GM18867 (cell line): ENCODE measurements around the gene METTL25B.
A peak's percentile ranks its signal among the peaks of the same experiment; 100 is the strongest.
"Not testable (repeated sequence)": the region's sequence is repeated elsewhere in the genome, so short reads cannot be mapped to it uniquely, and the experiment has no call there.

Source experiments
- ATAC-seq: cut with Tn5 transposase; IDR thresholded peaks from one replicate; pipeline ENCODE4 v1.9.1; 2021; ENCODE audit warnings: mild to moderate bottlenecking, moderate library complexity; ENCODE audit not compliant: unreplicated experiment

The METTL25B gene

GRCh38 chr1:156747742-156748669 lies 19.7 kb downstream of the METTL25B start:
- no peak for ATAC-seq

- no peak for ATAC-seq
These were observed 20.6 kb downstream of the METTL25B start for GRCh38 chr1:156748670-156749418.

DNA sequence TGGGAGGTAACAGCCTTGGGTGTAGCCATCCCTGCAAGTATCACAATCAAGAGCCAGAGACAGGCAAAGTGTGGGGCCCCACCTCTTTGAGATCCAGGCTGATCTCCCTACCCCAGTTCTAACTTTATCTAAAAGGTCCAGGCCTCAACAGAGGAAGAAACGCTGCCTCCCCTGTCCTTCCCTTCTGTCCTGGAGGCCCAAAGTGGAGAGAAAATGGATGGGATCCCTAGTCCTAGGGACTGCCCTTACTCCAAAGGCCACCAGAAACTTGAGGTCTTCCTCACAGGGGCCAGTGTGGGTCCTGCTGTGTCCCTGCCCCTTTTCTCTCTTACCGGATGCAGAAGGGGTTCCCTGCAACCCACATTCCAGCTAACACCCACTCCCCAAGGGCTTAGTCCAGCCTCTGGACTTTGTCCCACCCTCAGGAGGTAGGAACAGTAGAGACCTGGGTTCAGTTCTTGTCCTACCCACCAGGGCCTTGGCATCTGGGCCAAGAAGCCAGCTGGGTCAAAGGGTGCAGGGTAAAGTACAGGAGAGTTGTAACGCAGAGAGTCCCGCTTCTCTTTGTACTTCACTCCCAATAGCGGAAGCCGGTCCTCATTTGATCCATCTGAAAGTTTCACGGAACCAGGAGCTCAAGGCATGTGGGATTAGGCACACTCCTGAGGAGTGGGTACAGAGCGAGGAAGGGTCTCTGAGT lies 21.3 kb downstream of the METTL25B start:
- no peak for ATAC-seq

- no peak for ATAC-seq
These were observed 22.0 kb downstream of the METTL25B start for GRCh38 chr1:156750191-156750672.

- ATAC-seq, result peak; percentile 17
These were observed 22.6 kb downstream of the METTL25B start for GRCh38 chr1:156750711-156751450.

DNA sequence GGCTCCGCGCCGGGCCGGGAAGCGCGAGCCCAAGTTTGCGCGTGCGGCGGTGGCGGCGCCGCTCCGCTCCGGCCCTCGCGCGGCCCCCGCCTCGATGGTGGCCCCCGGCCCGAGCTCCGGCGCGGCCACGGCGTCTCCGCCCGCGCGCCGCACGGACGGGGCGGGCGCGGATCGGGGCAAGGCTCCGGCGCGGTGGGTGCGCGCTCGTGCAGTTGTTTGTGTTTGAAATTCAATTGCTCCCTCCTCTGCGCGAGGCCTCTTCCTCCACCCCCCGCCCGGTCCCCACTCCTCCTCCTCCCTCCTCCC lies 23.1 kb downstream of the METTL25B start, which contains the start of gene HDGF:
Gene HDGF, minus strand, starts transcription at position 225 of the 306 bp plus-strand sequence. CDS start 246 bp downstream, outside the sequence.
- ATAC-seq, result peak; percentile 17

GRCh38 chr1:156751757-156752481 lies 23.6 kb downstream of the METTL25B start:
- peak; percentile 74 for ATAC-seq

DNA sequence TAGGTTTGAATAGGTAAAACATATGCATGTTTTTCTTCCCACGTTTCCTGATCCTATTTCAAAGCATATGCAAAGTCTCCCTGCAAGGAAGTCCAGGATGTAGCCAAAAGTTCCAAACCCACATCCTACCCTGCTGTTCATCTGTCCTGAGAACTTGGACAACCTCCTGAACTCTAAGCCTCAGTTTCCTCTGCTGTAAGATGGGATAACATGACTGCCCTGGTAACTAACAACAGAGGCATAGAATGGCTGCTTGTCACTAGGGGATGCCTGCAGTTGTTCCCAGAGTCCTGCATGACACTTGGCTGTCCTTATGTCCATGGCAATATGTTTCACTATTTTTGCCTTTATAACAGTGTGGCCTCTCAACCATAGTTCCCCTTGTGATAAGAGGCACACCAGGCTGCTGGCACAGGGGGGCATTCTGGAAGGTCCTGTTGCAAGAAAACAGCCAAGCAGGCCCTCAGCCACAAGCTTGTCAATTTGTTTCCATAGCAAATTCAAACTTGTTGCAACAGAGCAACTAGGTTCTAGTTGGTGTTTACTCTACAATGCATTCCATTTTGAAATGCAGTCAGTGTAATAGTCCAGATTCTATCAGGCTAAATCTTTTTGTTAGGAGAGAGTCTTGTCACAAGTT lies 24.7 kb downstream of the METTL25B start:
- no peak for ATAC-seq

DNA sequence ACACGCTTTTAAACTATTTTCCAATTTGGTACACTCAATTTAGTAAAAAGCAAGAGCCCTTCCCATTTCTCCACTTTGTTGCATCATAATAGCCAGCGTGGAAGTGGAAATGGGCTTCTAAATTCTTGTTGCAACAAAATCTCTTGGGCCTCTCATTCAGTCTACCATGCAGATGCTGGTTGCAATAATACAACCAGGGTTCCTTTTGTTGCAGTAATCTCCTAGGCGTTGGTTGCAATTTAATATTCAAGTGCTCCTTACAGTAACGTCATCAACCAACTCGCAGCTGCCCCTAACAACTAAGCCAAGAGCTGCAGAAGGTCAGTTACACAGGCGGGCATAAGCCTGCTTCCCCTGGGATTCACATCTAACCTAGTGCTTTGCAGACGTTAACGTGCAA lies 25.9 kb downstream of the METTL25B start:
- ATAC-seq, result no peak

GRCh38 chr1:156755527-156755950 lies 27.3 kb downstream of the METTL25B start:
- ATAC-seq, result no peak

DNA sequence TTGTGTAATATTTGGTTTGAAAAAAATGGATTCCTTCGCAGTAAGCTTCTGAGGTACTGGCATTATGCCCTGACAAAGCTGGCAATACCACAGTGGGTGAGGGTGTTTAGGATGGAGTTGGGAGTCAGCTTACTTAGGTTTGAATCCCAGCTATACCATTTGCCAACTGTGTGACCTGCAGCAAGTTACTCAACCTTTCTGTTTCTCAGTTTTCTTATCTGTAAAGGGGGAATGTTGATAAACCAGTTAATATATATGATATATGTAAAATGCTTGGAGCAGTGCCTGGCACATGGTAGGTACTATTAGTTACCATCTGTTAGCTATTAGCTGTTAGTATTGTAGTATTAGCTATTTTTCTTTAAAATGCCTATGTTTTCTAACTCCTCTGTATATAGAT lies 28.1 kb downstream of the METTL25B start:
- no peak for ATAC-seq

DNA sequence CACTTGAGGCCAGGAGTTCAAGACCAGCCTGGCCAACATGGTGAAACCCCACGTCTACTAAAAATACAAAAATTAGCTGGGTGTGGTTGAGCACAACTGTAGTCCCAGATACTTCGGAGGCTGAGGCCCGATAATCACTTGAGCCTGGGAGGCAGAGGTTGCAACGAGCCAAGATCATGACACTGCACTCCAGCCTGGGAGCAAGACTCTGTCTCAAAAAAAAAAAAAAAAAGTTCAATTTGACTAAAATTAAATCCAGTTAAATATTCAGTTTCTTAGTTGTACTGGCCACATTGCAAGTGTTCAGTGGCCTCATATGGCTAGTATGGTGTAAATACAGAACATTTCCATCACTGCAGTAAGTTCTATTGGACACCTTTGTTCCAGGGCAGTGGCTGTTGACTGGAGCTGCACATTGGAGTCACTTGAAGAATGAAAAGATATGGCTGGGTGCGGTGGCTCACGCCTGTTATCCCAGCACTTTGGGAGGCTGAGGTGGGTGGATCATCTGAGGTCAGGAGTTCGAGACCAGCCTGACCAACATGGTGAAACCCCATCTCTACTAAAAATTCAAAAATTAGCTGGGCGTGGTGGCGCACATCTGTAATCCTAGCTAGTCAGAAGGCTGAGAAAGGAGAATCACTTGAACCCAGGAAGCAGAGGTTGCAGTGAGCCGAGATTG lies 29.4 kb downstream of the METTL25B start:
- ATAC-seq, result not testable (repeated sequence)

- no peak for ATAC-seq
These were observed 32.0 kb downstream of the METTL25B start for GRCh38 chr1:156760092-156760795.

DNA sequence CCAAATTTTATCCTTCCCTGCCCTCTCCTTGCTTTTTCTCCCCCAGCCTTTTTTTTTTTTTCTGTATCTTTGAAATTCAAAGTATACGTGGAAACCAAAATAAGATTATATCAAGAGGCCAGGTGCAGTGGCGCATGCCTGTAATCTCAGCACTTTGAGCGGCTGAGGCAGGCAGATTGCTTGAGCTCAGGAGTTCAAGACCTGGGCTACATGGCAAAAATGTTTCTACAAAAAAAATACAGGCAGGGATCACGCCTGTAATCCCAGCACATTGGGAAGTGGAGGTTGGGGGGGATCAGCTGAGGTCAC lies 32.5 kb downstream of the METTL25B start:
- no peak for ATAC-seq

DNA sequence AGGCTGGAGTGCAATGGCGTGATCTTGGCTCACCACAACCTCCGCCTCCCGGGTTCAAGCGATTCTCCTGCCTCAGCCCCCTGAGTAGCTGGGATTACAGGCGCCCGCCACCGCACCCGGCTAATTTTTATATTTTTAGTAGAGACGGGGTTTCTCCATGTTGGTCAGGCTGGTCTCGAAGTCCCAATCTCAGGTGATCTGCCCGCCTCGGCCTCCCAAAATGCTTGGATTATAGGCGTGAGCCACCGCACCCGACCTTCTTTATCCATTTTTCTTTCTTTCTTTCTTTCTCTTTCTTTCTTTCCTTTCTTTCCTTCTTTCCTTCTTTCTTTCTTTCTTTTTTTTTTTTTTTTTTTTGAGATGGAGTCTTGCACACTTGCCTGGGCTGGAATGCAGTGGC lies 36.9 kb downstream of the METTL25B start:
- not testable (repeated sequence) for ATAC-seq

DNA sequence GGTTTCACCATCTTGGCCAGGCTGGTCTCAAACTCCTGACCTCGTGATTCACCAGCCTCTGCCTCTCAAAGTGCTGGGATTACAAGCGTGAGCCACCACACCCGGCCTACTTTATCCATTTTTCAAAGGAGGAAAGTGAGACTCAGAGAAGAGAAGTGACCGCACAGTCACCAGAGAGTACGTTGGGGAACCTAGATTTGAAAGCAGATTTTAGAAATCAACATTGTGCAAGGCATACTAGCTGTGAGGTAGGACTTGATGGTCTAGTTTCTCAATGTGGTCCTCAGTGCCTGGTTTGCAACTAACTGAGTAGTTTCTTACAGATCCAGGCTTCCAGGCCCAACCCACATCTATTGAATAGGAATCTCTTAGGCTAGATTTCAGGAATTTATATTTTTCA lies 37.4 kb downstream of the METTL25B start:
- ATAC-seq, result no peak

GRCh38 chr1:156766298-156767100 lies 38.2 kb downstream of the METTL25B start:
- ATAC-seq, result peak; percentile 6
